ENCODE data around the gene C10orf71.

C10orf71 gene

DNA sequence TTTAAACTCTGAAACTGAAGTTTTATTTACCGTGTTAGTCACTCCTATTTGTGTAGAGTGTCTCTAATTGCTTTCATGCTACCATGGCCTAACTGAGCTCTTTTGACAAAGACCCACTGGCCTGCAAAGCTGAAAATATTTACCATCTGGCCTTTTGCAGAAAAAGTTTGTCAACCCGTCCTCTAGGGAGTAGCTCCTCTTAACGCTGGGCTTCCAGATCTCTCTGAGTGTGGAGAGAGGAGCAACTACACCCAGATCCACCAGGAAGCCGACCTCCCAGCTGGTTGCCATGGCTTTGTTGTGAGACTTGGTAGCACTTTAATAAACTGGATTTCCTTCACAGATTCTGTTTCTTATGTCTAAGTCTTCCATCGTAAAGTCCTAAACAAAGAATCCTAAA, 4.2 kb upstream of the C10orf71 start:
- H3K9me2 ChIP-seq (ENCODE audit: low read depth, low read length), result no peaks in the 10 kb centered on the region
- no peaks in the 10 kb centered on the region for H3K27me3 ChIP-seq (ENCODE audit: insufficient read depth, low read length)

DNA sequence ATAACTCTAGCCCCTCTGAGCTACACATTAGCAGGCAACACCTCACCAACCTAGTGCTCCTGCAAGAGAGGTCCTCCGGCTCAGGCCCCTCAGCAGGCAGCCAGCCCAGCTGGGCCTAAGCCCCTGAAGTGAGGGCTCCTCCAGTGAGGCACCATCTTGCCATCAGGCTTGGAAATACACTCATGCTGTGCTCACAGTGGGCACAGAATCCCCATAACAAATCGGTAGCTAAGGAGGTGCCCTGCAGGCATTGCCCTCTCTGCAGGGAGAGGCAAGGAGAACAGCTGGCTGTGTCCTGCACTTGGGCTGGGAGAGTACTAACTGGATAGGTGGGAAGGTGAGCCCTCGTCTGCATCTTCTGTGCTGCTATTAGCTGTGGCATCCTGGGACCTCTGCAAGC, 3.7 kb upstream of the C10orf71 start:
- Histone ChIP-seq H3K4me1 (ENCODE audit: insufficient read depth, low read length, severe bottlenecking) (peaks cover 24% of the 10 kb centered on the region), H3K36me3 (ENCODE audit: insufficient read depth, low read length) (no peaks in the 10 kb centered on the region), H3K27ac (ENCODE audit: low read depth, low read length, poor library complexity, severe bottlenecking) (no peak overlapping the region), H3K4me2 (ENCODE audit: low read length) (no peak overlapping the region), H2AFZ (ENCODE audit: low read length) (no peak overlapping the region), H3F3A (ENCODE audit: insufficient read depth, low read length) (no peaks in the 10 kb centered on the region), H3K9ac (ENCODE audit: low read length) (no peak overlapping the region), H4K20me1 (ENCODE audit: insufficient read depth, low read length) (no peaks in the 10 kb centered on the region), H3K9me2 (ENCODE audit: low read depth, low read length) (no peaks in the 10 kb centered on the region), H3K9me3 (ENCODE audit: low read length) (no peaks in the 10 kb centered on the region), H3K4me3 (ENCODE audit: low read depth, low read length, poor library complexity, severe bottlenecking) (no peak overlapping the region), H3K27me3 (ENCODE audit: insufficient read depth, low read length) (no peaks in the 10 kb centered on the region), H3K79me2 (ENCODE audit: insufficient read depth, low read length) (no peaks in the 10 kb centered on the region)
- TF ChIP-seq, protein P1, sequence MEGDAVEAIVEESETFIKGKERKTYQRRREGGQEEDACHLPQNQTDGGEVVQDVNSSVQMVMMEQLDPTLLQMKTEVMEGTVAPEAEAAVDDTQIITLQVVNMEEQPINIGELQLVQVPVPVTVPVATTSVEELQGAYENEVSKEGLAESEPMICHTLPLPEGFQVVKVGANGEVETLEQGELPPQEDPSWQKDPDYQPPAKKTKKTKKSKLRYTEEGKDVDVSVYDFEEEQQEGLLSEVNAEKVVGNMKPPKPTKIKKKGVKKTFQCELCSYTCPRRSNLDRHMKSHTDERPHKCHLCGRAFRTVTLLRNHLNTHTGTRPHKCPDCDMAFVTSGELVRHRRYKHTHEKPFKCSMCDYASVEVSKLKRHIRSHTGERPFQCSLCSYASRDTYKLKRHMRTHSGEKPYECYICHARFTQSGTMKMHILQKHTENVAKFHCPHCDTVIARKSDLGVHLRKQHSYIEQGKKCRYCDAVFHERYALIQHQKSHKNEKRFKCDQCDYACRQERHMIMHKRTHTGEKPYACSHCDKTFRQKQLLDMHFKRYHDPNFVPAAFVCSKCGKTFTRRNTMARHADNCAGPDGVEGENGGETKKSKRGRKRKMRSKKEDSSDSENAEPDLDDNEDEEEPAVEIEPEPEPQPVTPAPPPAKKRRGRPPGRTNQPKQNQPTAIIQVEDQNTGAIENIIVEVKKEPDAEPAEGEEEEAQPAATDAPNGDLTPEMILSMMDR (IDR thresholded peaks at IDR 0.05; ENCODE audit: low read length), result no peak
- TF ChIP-seq EZH2 (IDR thresholded peaks at IDR 0.05; ENCODE audit: borderline replicate concordance, low read length), result no peak

More for the DNA sequence above, 4.2 kb upstream of the C10orf71 start:
- H4K20me1 ChIP-seq (ENCODE audit: insufficient read depth, low read length), result no peaks in the 10 kb centered on the region
- TF ChIP-seq, protein P1 (IDR thresholded peaks at IDR 0.05; ENCODE audit: low read length), result no peak
- no peak for TF ChIP-seq EZH2 (IDR thresholded peaks at IDR 0.05; ENCODE audit: borderline replicate concordance, low read length)
- H3K4me2 ChIP-seq (ENCODE audit: low read length), result no peak overlapping the region
- no peaks in the 10 kb centered on the region for H3K79me2 ChIP-seq (ENCODE audit: insufficient read depth, low read length)
- peaks cover 18% of the 10 kb centered on the region for H3K4me1 ChIP-seq (ENCODE audit: insufficient read depth, low read length, severe bottlenecking)
- no peak overlapping the region for H3K4me3 ChIP-seq (ENCODE audit: low read depth, low read length, poor library complexity, severe bottlenecking)
- H3K36me3 ChIP-seq (ENCODE audit: insufficient read depth, low read length), result no peaks in the 10 kb centered on the region
- no peak overlapping the region for H3K9ac ChIP-seq (ENCODE audit: low read length)
- no peak overlapping the region for H2AFZ ChIP-seq (ENCODE audit: low read length)
- no peaks in the 10 kb centered on the region for H3F3A ChIP-seq (ENCODE audit: insufficient read depth, low read length)
- H3K27ac ChIP-seq (ENCODE audit: low read depth, low read length, poor library complexity, severe bottlenecking), result no peak overlapping the region
- H3K9me3 ChIP-seq (ENCODE audit: low read length), result no peaks in the 10 kb centered on the region

DNA sequence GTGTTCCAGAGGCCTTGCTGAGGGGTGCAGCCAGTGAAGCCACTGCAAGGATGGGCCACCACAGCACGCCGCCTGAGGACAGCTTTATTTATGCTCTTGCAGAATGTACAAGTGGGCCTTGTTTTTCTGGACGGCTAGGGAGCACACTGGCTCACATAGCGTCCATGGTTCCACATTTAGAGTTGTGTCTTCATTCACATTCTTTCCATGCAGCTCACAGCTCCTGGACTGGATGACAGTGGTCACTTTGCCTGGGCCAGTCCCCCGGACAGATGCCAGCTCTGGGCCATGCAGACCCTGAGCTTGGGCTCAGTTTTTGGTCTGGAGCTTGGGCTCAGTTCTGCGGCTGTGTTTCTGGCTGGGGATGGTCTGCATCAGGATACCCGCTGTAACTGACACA, 2.6 kb upstream of the C10orf71 start:
- Histone ChIP-seq H3K27me3 (ENCODE audit: insufficient read depth, low read length) (no peaks in the 10 kb centered on the region), H3K27ac (ENCODE audit: low read depth, low read length, poor library complexity, severe bottlenecking) (no peak overlapping the region), H3K9me2 (ENCODE audit: low read depth, low read length) (no peaks in the 10 kb centered on the region), H2AFZ (ENCODE audit: low read length) (no peak overlapping the region), H3K9ac (ENCODE audit: low read length) (no peak overlapping the region), H3K4me2 (ENCODE audit: low read length) (no peak overlapping the region), H3K79me2 (ENCODE audit: insufficient read depth, low read length) (no peaks in the 10 kb centered on the region), H3K4me3 (ENCODE audit: low read depth, low read length, poor library complexity, severe bottlenecking) (no peak overlapping the region), H4K20me1 (ENCODE audit: insufficient read depth, low read length) (no peaks in the 10 kb centered on the region), H3K36me3 (ENCODE audit: insufficient read depth, low read length) (no peaks in the 10 kb centered on the region), H3K4me1 (ENCODE audit: insufficient read depth, low read length, severe bottlenecking) (peaks cover 28% of the 10 kb centered on the region), H3K9me3 (ENCODE audit: low read length) (no peaks in the 10 kb centered on the region), H3F3A (ENCODE audit: insufficient read depth, low read length) (no peaks in the 10 kb centered on the region)
- TF ChIP-seq, protein P1 (IDR thresholded peaks at IDR 0.05; ENCODE audit: low read length), result no peak
- TF ChIP-seq EZH2 (IDR thresholded peaks at IDR 0.05; ENCODE audit: borderline replicate concordance, low read length), result no peak

Data from OCI-LY1 (cell line).